Retina (tissue), 1 donor: ENCODE results near the gene RPRD2.

ENCODE experiments used
- DNase-seq: peaks from one replicate; pipeline ENCODE4 v3.0.0-alpha.2; 2016

The RPRD2 gene

GRCh38 chr1:150515328-150516049 is 151.5 kb downstream of the RPRD2 start, which contains the start of gene FALEC:
TSS of gene FALEC (plus strand) at chr1:150515752.
- DNase-seq: peak; percentile 98

GRCh38 chr1:150516050-150516591 is 152.2 kb downstream of the RPRD2 start:
- peak; percentile 65 for DNase-seq

GRCh38 chr1:150516616-150517015 is 152.7 kb downstream of the RPRD2 start:
- DNase-seq: no peak

- no peak for DNase-seq
These were observed 157.4 kb downstream of the RPRD2 start for GRCh38 chr1:150521196-150521968.

GRCh38 chr1:150525348-150525747 is 161.4 kb downstream of the RPRD2 start:
- DNase-seq: no peak
